Putamen (tissue), 1 donor: Measurements from ENCODE around the gene CAMK1.

Experiments used
- DNase-seq: peaks from one replicate; pipeline ENCODE4 v3.0.0-alpha.2; 2016; ENCODE audit warnings: low spot score

The CAMK1 gene

GRCh38 chr3:9742560-9742959 lies 27.2 kb downstream of the CAMK1 start:
- no peak for DNase-seq

GRCh38 chr3:9739181-9739580 lies 30.6 kb downstream of the CAMK1 start:
- DNase-seq, result no peak

- DNase-seq, result peak; percentile 87
These were observed 32.9 kb downstream of the CAMK1 start for GRCh38 chr3:9736831-9737230.

GRCh38 chr3:9732740-9733115 lies 37.0 kb downstream of the CAMK1 start:
- no peak for DNase-seq

- no peak for DNase-seq
These were observed 37.5 kb downstream of the CAMK1 start for GRCh38 chr3:9732080-9732739.

GRCh38 chr3:9731206-9732079 lies 38.3 kb downstream of the CAMK1 start, which contains the start of gene BRPF1:
Gene BRPF1 (plus strand): TSS chr3:9731735. CDS start chr3:9734141, 2,406 bp downstream.
- DNase-seq, result peak; percentile 100

- no peak for DNase-seq
These were observed 39.0 kb downstream of the CAMK1 start for GRCh38 chr3:9730657-9731205.

- DNase-seq, result no peak
These were observed 40.3 kb downstream of the CAMK1 start for GRCh38 chr3:9729419-9729818.

- peak; percentile 62 for DNase-seq
These were observed 42.0 kb downstream of the CAMK1 start for GRCh38 chr3:9727743-9728142.

GRCh38 chr3:9727041-9727595 lies 42.6 kb downstream of the CAMK1 start:
- DNase-seq, result no peak

GRCh38 chr3:9725775-9726515 lies 43.8 kb downstream of the CAMK1 start:
- DNase-seq, result no peak

- no peak for DNase-seq
These were observed 48.1 kb downstream of the CAMK1 start for GRCh38 chr3:9721700-9722060.

GRCh38 chr3:9721015-9721699 lies 48.6 kb downstream of the CAMK1 start:
- no peak for DNase-seq

- no peak for DNase-seq
These were observed 51.6 kb downstream of the CAMK1 start for GRCh38 chr3:9718118-9718517.

GRCh38 chr3:9717563-9717962 lies 52.2 kb downstream of the CAMK1 start:
- no peak for DNase-seq

- DNase-seq, result no peak
These were observed 52.8 kb downstream of the CAMK1 start for GRCh38 chr3:9716801-9717555.

GRCh38 chr3:9715764-9716437 lies 53.8 kb downstream of the CAMK1 start:
- peak; percentile 45 for DNase-seq

GRCh38 chr3:9715136-9715535 lies 54.6 kb downstream of the CAMK1 start:
- DNase-seq, result no peak

GRCh38 chr3:9713142-9713541 lies 56.6 kb downstream of the CAMK1 start:
- no peak for DNase-seq

- DNase-seq, result no peak
These were observed 57.3 kb downstream of the CAMK1 start for GRCh38 chr3:9712415-9712814.
